ENCODE measurements around the gene XRN2. TPM values are rescaled to one million over a fixed set of nuclear protein-coding genes. Genes with fewer than 3 reads are reported as not detected.

Gene XRN2
- total and polyA plus RNA-seq, 2 of the 13 experiments (the other 11 are each of a cell fraction or from before 2014, with no cell fraction given): 90.3 to 171 TPM

- TF ChIP-seq ZBTB10 (CRISPR knock-in tag; IDR thresholded peaks at IDR 0.05; ENCODE audit: borderline replicate concordance) (no peak; the same call in 1 of the 2 replicates), SYNCRIP (IDR thresholded peaks at IDR 0.05; ENCODE audit: insufficient read depth, low read depth, low read length) (no peak), E2F5 (CRISPR knock-in tag; conservative IDR thresholded peaks at IDR 0.05) (peak; percentile 83; the same call in 1 of the 2 replicates), MXD3 (CRISPR knock-in tag; IDR thresholded peaks at IDR 0.05) (peak; percentile 99), SP2 (CRISPR knock-in tag; IDR thresholded peaks at IDR 0.05) (peak; percentile 69), CEBPG (CRISPR knock-in tag; IDR thresholded peaks at IDR 0.05) (peak; percentile 100), ZNF160 (CRISPR knock-in tag; IDR thresholded peaks at IDR 0.05) (peak; percentile 88; the same call in 1 of the 2 replicates), ZNF792 (CRISPR knock-in tag; IDR thresholded peaks at IDR 0.05) (peak; percentile 79), ZNF556 (CRISPR knock-in tag; IDR thresholded peaks at IDR 0.05; ENCODE audit: borderline replicate concordance) (peak; percentile 66; the same call in 1 of the 2 replicates), KDM4B (CRISPR knock-in tag; IDR thresholded peaks at IDR 0.05) (peak; percentile 92), PLSCR1 (CRISPR knock-in tag; IDR thresholded peaks at IDR 0.05; ENCODE audit: borderline replicate concordance) (0 out of 2 replicates have a peak, but pooled peaks have one; percentile 24), PAF1 (CRISPR knock-in tag; IDR thresholded peaks at IDR 0.05) (no peak), TBL1XR1 (IDR thresholded peaks at IDR 0.05; ENCODE audit: borderline replicate concordance, low read length, partially characterized antibody) (peak; percentile 51), ELF4 (CRISPR knock-in tag; IDR thresholded peaks at IDR 0.05; ENCODE audit: borderline replicate concordance) (peak; percentile 94), ZNF546 (CRISPR knock-in tag; conservative IDR thresholded peaks at IDR 0.05) (0 out of 2 replicates have a peak, but pooled peaks have one; percentile 26), TRAFD1 (CRISPR knock-in tag; IDR thresholded peaks at IDR 0.05; ENCODE audit: borderline replicate concordance) (peak; percentile 65), PATZ1 (CRISPR knock-in tag; IDR thresholded peaks at IDR 0.05) (peak; percentile 57), MTERF4 (CRISPR knock-in tag; IDR thresholded peaks at IDR 0.05) (peak; percentile 99), KLF9 (CRISPR knock-in tag; IDR thresholded peaks at IDR 0.05; ENCODE audit: low read depth) (peak; percentile 71; the same call in 1 of the 2 replicates)
These were observed at the start of gene XRN2 (continued) for GRCh38 chr20:21303061-21303871.

Data from HepG2 (cell line).